ENCODE measurements around the gene TRIO. TPM values are rescaled to one million over a fixed set of nuclear protein-coding genes. Genes with fewer than 3 reads are reported as not detected.

TRIO gene
- total and polyA plus RNA-seq, 2 of the 8 experiments (the other 6 are each of a cell fraction or from before 2014, with no cell fraction given), result 35.1 to 69.1 TPM

GRCh38 chr5:14518638-14519037, 375.5 kb downstream of the TRIO start:
- no peak overlapping the region for H2BK12ac ChIP-seq (ENCODE audit: low read depth, low read length)
- H3K4me1 ChIP-seq (replicated peaks in 1 of 4; ENCODE audit: control insufficient read depth in 3 of 4, insufficient read depth in 4 of 4, low read length in 3 of 4), result no peaks in the 10 kb centered on the region
- no peak overlapping the region for H2AK5ac ChIP-seq (ENCODE audit: low read depth, low read length)
- no peak overlapping the region for H3K27ac ChIP-seq (ENCODE audit: low read depth, low read length)
- no peak overlapping the region for H2BK120ac ChIP-seq (replicated peaks; ENCODE audit: low read depth, low read length)
- H3K23me2 ChIP-seq (ENCODE audit: low read depth, low read length), result no peaks in the 10 kb centered on the region
- H3K18ac ChIP-seq (ENCODE audit: extremely low read depth, low read length), result no peak overlapping the region
- no peak overlapping the region for H3K4ac ChIP-seq (replicated peaks; ENCODE audit: insufficient read length, low read depth, low read length)
- no peak for TF ChIP-seq CBX5 (IDR thresholded peaks at IDR 0.05; ENCODE audit: low read depth, low read length)
- no peak for TF ChIP-seq SP2 (IDR thresholded peaks at IDR 0.05; ENCODE audit: low read length)
- no peak for TF ChIP-seq TCF12 (IDR thresholded peaks at IDR 0.05; ENCODE audit: low read depth, low read length)
- TF ChIP-seq RAD21 (IDR thresholded peaks at IDR 0.05 in 1 of 2, conservative IDR thresholded peaks at IDR 0.05 in 1 of 2; ENCODE audit: low read depth in 2 of 2, low read length in 2 of 2), result no peak
- no peak for TF ChIP-seq ASH2L (IDR thresholded peaks at IDR 0.05; ENCODE audit: low read length)
- no peak for TF ChIP-seq TBP (IDR thresholded peaks at IDR 0.05; ENCODE audit: low read depth, low read length)
- CTCF ChIA-PET (ENCODE audit: partially characterized antibody), result interaction anchor here (0.6 to 1.1 kb wide), 2 partner anchors 13 to 180 kb away, joined by 3 read pairs; no protein-coding TSS in a partner anchor
- H2AFZ ChIP-seq (ENCODE audit: low read length), result no peak overlapping the region
- H3K79me2 ChIP-seq (ENCODE audit: control insufficient read depth in 1 of 2, insufficient read depth in 2 of 2, low read length in 2 of 2), result no peaks in the 10 kb centered on the region
- POLR2A ChIA-PET (ENCODE audit: partially characterized antibody), result no interaction called here
- H3K4me2 ChIP-seq (ENCODE audit: insufficient read depth in 1 of 2, low read depth in 2 of 2, low read length in 2 of 2), result no peak overlapping the region
- no peak overlapping the region for H3K56ac ChIP-seq (replicated peaks; ENCODE audit: insufficient read length, low read depth, low read length)
- H3K9me3 ChIP-seq (ENCODE audit: insufficient read depth in 2 of 2, low read depth in 1 of 2, low read length in 1 of 2), result no peaks in the 10 kb centered on the region
- H4K91ac ChIP-seq (replicated peaks; ENCODE audit: insufficient read length, low read length), result no peak overlapping the region
- H3K4me3 ChIP-seq (ENCODE audit: extremely low read depth in 1 of 4, insufficient read depth in 2 of 4, low read depth in 3 of 4, low read length in 4 of 4), result no peak overlapping the region
- H2BK20ac ChIP-seq (ENCODE audit: low read length), result no peak overlapping the region
- no peaks in the 10 kb centered on the region for H4K20me1 ChIP-seq (replicated peaks in 1 of 2; ENCODE audit: control insufficient read depth in 1 of 2, insufficient read depth in 2 of 2, low read length in 2 of 2)
- DNase-seq (ENCODE audit: low read depth in 1 of 2, low spot score in 2 of 2) (no peak), FAIRE-seq (no peak)
- no peak overlapping the region for H2BK5ac ChIP-seq (ENCODE audit: low read depth, low read length)
- H3K14ac ChIP-seq (ENCODE audit: insufficient read length), result no peak overlapping the region
- no peak overlapping the region for H2BK15ac ChIP-seq (ENCODE audit: low read length)
- no peaks in the 10 kb centered on the region for H3K79me1 ChIP-seq (ENCODE audit: low read depth, low read length)
- H4K5ac ChIP-seq (ENCODE audit: insufficient read length, low read depth, low read length), result no peak overlapping the region
- 93% methylated on average over 7 of the region's 7 CpGs; no CpG with 5 or more reads in 1 of the 2 experiments for WGBS, 2 experiments (ENCODE audit: extremely low coverage in 1 of 2, insufficient coverage in 1 of 2, insufficient read length in 1 of 2, insufficient replicate concordance in 2 of 2, low coverage in 1 of 2, low lambda C conversion rate in 2 of 2, missing lambda C conversion rate in 1 of 2)
- H3K9ac ChIP-seq (replicated peaks in 1 of 4; ENCODE audit: extremely low read depth in 1 of 4, low read depth in 3 of 4, low read length in 3 of 4), result no peak overlapping the region
- H3K27me3 ChIP-seq (replicated peaks in 1 of 4; ENCODE audit: control insufficient read depth in 3 of 4, extremely low read depth in 1 of 4, insufficient read depth in 3 of 4, low read length in 3 of 4), result no peaks in the 10 kb centered on the region
- no peak overlapping the region for H3K23ac ChIP-seq (ENCODE audit: insufficient read length)
- no peak overlapping the region for H4K8ac ChIP-seq (ENCODE audit: extremely low read depth, insufficient read depth, low read length)
- H3K36me3 ChIP-seq (ENCODE audit: control insufficient read depth in 2 of 4, insufficient read depth in 4 of 4, low read length in 3 of 4), result no peaks in the 10 kb centered on the region
